GM21390 (cell line): Measurements from ENCODE around the gene PDE4D.
"Not testable (repeated sequence)": the region's sequence is repeated elsewhere in the genome, so short reads cannot be mapped to it uniquely, and the experiment has no call there.

Experiments used
- ATAC-seq: cut with Tn5 transposase; IDR thresholded peaks from one replicate; pipeline ENCODE4 v1.9.1; 2021; ENCODE audit not compliant: unreplicated experiment

Gene PDE4D

GRCh38 chr5:59487068-59487686, 406.3 kb downstream of the PDE4D start:
- ATAC-seq, result no peak

GRCh38 chr5:59486508-59486907, 407.0 kb downstream of the PDE4D start:
- no peak for ATAC-seq

GRCh38 chr5:59485629-59486439, 407.7 kb downstream of the PDE4D start:
- ATAC-seq, result no peak

- no peak for ATAC-seq
These were observed 408.4 kb downstream of the PDE4D start for GRCh38 chr5:59485107-59485506.

- no peak for ATAC-seq
These were observed 408.9 kb downstream of the PDE4D start for GRCh38 chr5:59484618-59485017.

- no peak for ATAC-seq
These were observed 409.5 kb downstream of the PDE4D start for GRCh38 chr5:59483971-59484472.

- no peak for ATAC-seq
These were observed 414.4 kb downstream of the PDE4D start for GRCh38 chr5:59479086-59479485.

GRCh38 chr5:59474324-59474723, 419.2 kb downstream of the PDE4D start:
- ATAC-seq, result no peak

GRCh38 chr5:59473611-59474010, 419.9 kb downstream of the PDE4D start:
- ATAC-seq, result no peak

- ATAC-seq, result no peak
These were observed 422.1 kb downstream of the PDE4D start for GRCh38 chr5:59471463-59471862.

- no peak for ATAC-seq
These were observed 425.6 kb downstream of the PDE4D start for GRCh38 chr5:59467969-59468368.

- no peak for ATAC-seq
These were observed 427.3 kb downstream of the PDE4D start for GRCh38 chr5:59466271-59466670.

GRCh38 chr5:59464969-59465368, 428.6 kb downstream of the PDE4D start:
- no peak for ATAC-seq

- ATAC-seq, result not testable (repeated sequence)
These were observed 429.8 kb downstream of the PDE4D start for GRCh38 chr5:59463618-59464166.

GRCh38 chr5:59462956-59463355, 430.6 kb downstream of the PDE4D start:
- ATAC-seq, result no peak

- no peak for ATAC-seq
These were observed 433.0 kb downstream of the PDE4D start for GRCh38 chr5:59460368-59461153.

- no peak for ATAC-seq
These were observed 434.4 kb downstream of the PDE4D start for GRCh38 chr5:59458966-59459729.

- no peak for ATAC-seq
These were observed 435.2 kb downstream of the PDE4D start for GRCh38 chr5:59458321-59458720.

- no peak for ATAC-seq
These were observed 443.5 kb downstream of the PDE4D start for GRCh38 chr5:59449905-59450644.

GRCh38 chr5:59446356-59446755, 447.2 kb downstream of the PDE4D start:
- ATAC-seq, result no peak
